GM23248 (cell line): ENCODE data around the gene PDGFC.

ENCODE experiments used
- EZH2 ChIP-seq: fragments of 200-600 bp; sonication (generic); IDR thresholded peaks from 2 replicates; pipeline ENCODE4 v1.6.1; 2018; ENCODE audit warnings: antibody characterized with exemption, mild to moderate bottlenecking; ENCODE audit not compliant: insufficient read depth, poor library complexity, severe bottlenecking
- EZH2phosphoT487 ChIP-seq: fragments of 200-600 bp; sonication (generic); IDR thresholded peaks from 2 replicates; pipeline ENCODE4 v1.6.1; 2018; ENCODE audit warnings: antibody characterized with exemption, moderate library complexity, mild to moderate bottlenecking, low read depth; ENCODE audit not compliant: insufficient read depth

- no peak for TF ChIP-seq EZH2
- TF ChIP-seq EZH2phosphoT487 = no peak
Observed at GRCh38 chr4:156725257-156725656, 246.3 kb downstream of the PDGFC start.
